GM06990 (cell line): ENCODE data around the gene ST8SIA5.

ENCODE experiments used
- DNase-seq: peaks from one replicate; pipeline ENCODE4 v3.0.0-alpha.2; 2011; ENCODE audit not compliant: insufficient read length; ENCODE audit errors: extremely low read depth
- H3K27me3 ChIP-seq: replicated peaks from 2 replicates; pipeline ENCODE4 v1.6.0; 2011; ENCODE audit warnings: low read length; ENCODE audit not compliant: control insufficient read depth, insufficient read depth
- H3K36me3 ChIP-seq: 2 replicates; pipeline ENCODE4 v1.5.1; 2011; ENCODE audit warnings: low read length; ENCODE audit not compliant: control insufficient read depth, insufficient read depth
- H3K4me3 ChIP-seq: replicated peaks from 2 replicates; pipeline ENCODE4 v1.5.1; 2011; ENCODE audit warnings: low read depth, mild to moderate bottlenecking, control low read depth, low read length
- CTCF ChIP-seq: IDR thresholded peaks from 2 replicates; pipeline ENCODE4 v1.5.1; 2011; ENCODE audit warnings: low read length, control low read depth, mild to moderate bottlenecking, inconsistent platforms; ENCODE audit not compliant: insufficient read depth, poor library complexity, severe bottlenecking

ST8SIA5 gene

DNA sequence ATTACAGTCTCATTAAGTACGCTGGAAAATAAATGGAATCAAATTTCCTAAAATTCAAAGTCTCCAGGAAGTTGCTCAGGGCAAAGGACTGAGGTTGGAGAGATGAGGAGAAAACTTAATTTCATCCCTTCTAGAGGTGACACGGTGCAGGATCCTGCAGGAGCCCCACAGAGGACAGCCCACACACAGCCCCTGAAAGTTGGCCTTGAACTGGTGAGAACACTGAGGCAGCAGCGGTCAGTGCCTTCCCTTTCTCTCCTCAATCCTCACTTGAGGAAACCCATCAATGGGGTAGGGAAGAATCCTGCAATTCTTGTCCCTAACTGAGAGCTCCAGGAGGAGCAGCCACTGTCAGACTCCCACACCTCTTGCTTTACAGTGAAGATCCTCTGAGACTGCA, 137.3 kb downstream of the ST8SIA5 start:
- TF ChIP-seq CTCF, result no peak
- no peak overlapping the region for H3K4me3 ChIP-seq
- H3K36me3 ChIP-seq, result no peaks in the 10 kb centered on the region
- H3K27me3 ChIP-seq, result no peaks in the 10 kb centered on the region
- DNase-seq, result no peak
